B cell (primary cell): ENCODE measurements around the gene NOP9.

Source experiments
- EZH2 ChIP-seq: IDR thresholded peaks from 2 replicates; pipeline ENCODE4 v1.6.1; 2012; ENCODE audit warnings: borderline replicate concordance, low read depth, mild to moderate bottlenecking, moderate library complexity, low read length; ENCODE audit not compliant: insufficient read depth, poor library complexity, severe bottlenecking
- TF ChIP-seq, protein P1 (sequence below): fragments of 200-600 bp; IDR thresholded peaks from one replicate; pipeline ENCODE4 v1.8.0; 2022; ENCODE audit warnings: antibody characterized with exemption, mild to moderate bottlenecking

DNA sequence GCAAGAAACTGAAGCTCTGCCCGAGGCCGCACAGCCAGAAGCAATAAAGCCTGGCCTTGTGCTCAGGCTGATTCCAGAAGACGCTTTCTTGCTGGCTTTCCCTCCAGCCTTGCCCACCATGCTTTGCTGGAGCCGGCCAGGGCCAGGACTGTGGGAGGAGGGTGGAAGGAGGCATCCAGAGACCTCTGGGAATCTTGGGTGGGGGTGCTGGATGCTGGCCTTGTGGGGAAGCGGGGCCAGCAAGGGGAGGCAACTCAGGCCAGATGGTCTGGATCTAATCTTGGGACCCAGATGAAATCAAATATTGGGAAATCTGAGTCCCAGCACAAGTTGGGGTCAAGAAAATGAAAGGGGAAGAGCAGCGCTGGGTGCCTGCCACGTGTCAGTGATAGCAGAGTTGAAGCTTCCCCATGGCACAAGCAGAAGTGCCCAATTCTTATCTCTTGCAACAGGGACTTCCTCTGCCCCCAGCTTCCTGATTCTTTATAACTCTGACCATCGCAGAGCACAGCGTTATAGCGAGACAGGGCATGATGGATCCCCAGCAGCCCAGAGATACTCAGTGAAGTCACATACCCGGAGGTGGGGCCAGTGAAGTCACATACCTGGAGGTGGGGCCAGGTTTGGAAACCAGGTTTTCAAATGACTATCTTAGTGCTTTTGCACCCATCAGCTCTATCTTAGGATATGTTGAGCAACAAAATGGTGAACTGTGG is 21.9 kb upstream of the NOP9 start:
- TF ChIP-seq, protein P1, sequence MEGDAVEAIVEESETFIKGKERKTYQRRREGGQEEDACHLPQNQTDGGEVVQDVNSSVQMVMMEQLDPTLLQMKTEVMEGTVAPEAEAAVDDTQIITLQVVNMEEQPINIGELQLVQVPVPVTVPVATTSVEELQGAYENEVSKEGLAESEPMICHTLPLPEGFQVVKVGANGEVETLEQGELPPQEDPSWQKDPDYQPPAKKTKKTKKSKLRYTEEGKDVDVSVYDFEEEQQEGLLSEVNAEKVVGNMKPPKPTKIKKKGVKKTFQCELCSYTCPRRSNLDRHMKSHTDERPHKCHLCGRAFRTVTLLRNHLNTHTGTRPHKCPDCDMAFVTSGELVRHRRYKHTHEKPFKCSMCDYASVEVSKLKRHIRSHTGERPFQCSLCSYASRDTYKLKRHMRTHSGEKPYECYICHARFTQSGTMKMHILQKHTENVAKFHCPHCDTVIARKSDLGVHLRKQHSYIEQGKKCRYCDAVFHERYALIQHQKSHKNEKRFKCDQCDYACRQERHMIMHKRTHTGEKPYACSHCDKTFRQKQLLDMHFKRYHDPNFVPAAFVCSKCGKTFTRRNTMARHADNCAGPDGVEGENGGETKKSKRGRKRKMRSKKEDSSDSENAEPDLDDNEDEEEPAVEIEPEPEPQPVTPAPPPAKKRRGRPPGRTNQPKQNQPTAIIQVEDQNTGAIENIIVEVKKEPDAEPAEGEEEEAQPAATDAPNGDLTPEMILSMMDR, result no peak
- TF ChIP-seq EZH2, result no peak
